IMR-90 (cell line): ENCODE results near the gene RNU2-1. TPM values are rescaled to one million over a fixed set of nuclear protein-coding genes. Genes with fewer than 3 reads are reported as not detected.

Experiments used
- ATAC-seq: fragments of 200-7000 bp; cut with Tn5 transposase; 2 replicates; pipeline ENCODE4 v1.9.1; 2020; ENCODE audit warnings: low read depth, mild to moderate bottlenecking, moderate library complexity
- BruUV-seq: library from RNA; stranded (reverse); fragments of 400-500 nt; replicated peaks from 2 replicates; lab custom pipeline; 2021; lab: Mats Ljungman, UMichigan
- CTCF ChIA-PET: fragments of 300-600 bp; formaldehyde crosslinking; extraction: SDS; loops from one replicate; lab custom pipeline; 2021; ENCODE audit warnings: antibody characterized with exemption; lab: Yijun Ruan, JAX
- POLR2A ChIA-PET: fragments of 300-600 bp; sonication (Branson Sonifier 250); formaldehyde crosslinking; loops from one replicate; lab custom pipeline; 2022; ENCODE audit warnings: antibody characterized with exemption; ENCODE audit not compliant: unreplicated experiment; lab: Charles Lee
- DNase-seq: peaks from one replicate; pipeline ENCODE4 v3.0.0; 2013
- H2AFZ ChIP-seq: replicated peaks from 2 replicates; pipeline ENCODE3; 2013; ENCODE audit warnings: low read length, mild to moderate bottlenecking; ENCODE audit not compliant: poor library complexity
- H2AK5ac ChIP-seq: 2 replicates; pipeline ENCODE4 v1.6.1; 2013; ENCODE audit warnings: low read depth, low read length, inconsistent platforms
- H2AK9ac ChIP-seq: replicated peaks from 2 replicates; pipeline ENCODE3; 2013; ENCODE audit warnings: mild to moderate bottlenecking, low read depth, low read length, moderate library complexity; ENCODE audit not compliant: poor library complexity
- H2BK120ac ChIP-seq: 2 replicates; pipeline ENCODE4 v1.6.1; 2013; ENCODE audit warnings: low read depth, low read length, inconsistent platforms
- H2BK15ac ChIP-seq: 3 replicates; pipeline ENCODE4 v1.6.1; 2013; ENCODE audit warnings: low read depth, low read length, inconsistent platforms
- H2BK20ac ChIP-seq: 2 replicates; pipeline ENCODE4 v1.6.1; 2013; ENCODE audit warnings: low read depth, mild to moderate bottlenecking, inconsistent platforms, low read length, moderate library complexity
- H2BK5ac ChIP-seq: 2 replicates; pipeline ENCODE4 v1.6.1; 2013; ENCODE audit warnings: mild to moderate bottlenecking, low read depth, low read length, inconsistent platforms; ENCODE audit not compliant: poor library complexity, severe bottlenecking
- H3K14ac ChIP-seq: replicated peaks from 2 replicates; pipeline ENCODE4 v1.6.1; 2013; ENCODE audit warnings: low read depth, low read length, inconsistent platforms
- H3K18ac ChIP-seq: 2 replicates; pipeline ENCODE4 v1.6.1; 2013; ENCODE audit warnings: low read depth, low read length, control low read depth
- H3K23ac ChIP-seq: 2 replicates; pipeline ENCODE4 v1.6.1; 2013; ENCODE audit warnings: low read depth, low read length, inconsistent platforms
- H3K27ac ChIP-seq: 2 replicates; pipeline ENCODE4 v1.5.1; 2013; ENCODE audit warnings: mild to moderate bottlenecking, control low read depth, low read length; ENCODE audit not compliant: insufficient read depth
- H3K27me3 ChIP-seq: 2 replicates; pipeline ENCODE4 v1.6.1; 2013; ENCODE audit warnings: low read length; ENCODE audit not compliant: control insufficient read depth, insufficient read depth
- H3K36me3 ChIP-seq: 2 replicates; pipeline ENCODE4 v1.6.1; 2013; ENCODE audit warnings: low read length, mixed read lengths; ENCODE audit not compliant: control insufficient read depth, insufficient read depth
- H3K4ac ChIP-seq: 2 replicates; pipeline ENCODE4 v1.6.1; 2013; ENCODE audit warnings: low read depth, low read length, inconsistent platforms
- H3K4me1 ChIP-seq: 2 replicates; pipeline ENCODE4 v1.6.1; 2013; ENCODE audit warnings: low read length, mixed read lengths; ENCODE audit not compliant: control insufficient read depth, insufficient read depth
- H3K4me2 ChIP-seq: 2 replicates; pipeline ENCODE4 v1.6.1; 2013; ENCODE audit warnings: low read depth, mild to moderate bottlenecking, control low read depth, low read length, moderate library complexity
- H3K4me3 ChIP-seq: 2 replicates; pipeline ENCODE4 v1.5.1; 2013; ENCODE audit warnings: low read depth, mild to moderate bottlenecking, control low read depth, low read length, moderate library complexity; ENCODE audit not compliant: insufficient read depth
- H3K56ac ChIP-seq: 2 replicates; pipeline ENCODE4 v1.6.1; 2013; ENCODE audit warnings: low read length, inconsistent platforms; ENCODE audit not compliant: insufficient read depth; ENCODE audit errors: extremely low read depth
- H3K79me1 ChIP-seq, 2 experiments: 2 replicates each; pipeline ENCODE4 v1.6.1; 2013; ENCODE audit warnings: low read length in 2 of 2, inconsistent platforms in 1 of 2, low read depth in 1 of 2
- H3K9ac ChIP-seq: 2 replicates; pipeline ENCODE4 v1.6.1; 2013; ENCODE audit warnings: low read depth, low read length, control low read depth
- H3K9me1 ChIP-seq: 2 replicates; pipeline ENCODE4 v1.6.1; 2013; ENCODE audit warnings: low read length, inconsistent platforms; ENCODE audit not compliant: insufficient read depth
- H3K9me3 ChIP-seq: 2 replicates; pipeline ENCODE4 v1.6.1; 2013; ENCODE audit warnings: low read length; ENCODE audit not compliant: control insufficient read depth, insufficient read depth
- H4K20me1 ChIP-seq: 2 replicates; pipeline ENCODE4 v1.6.1; 2013; ENCODE audit warnings: low read length, inconsistent platforms; ENCODE audit not compliant: insufficient read depth
- H4K5ac ChIP-seq: 2 replicates; pipeline ENCODE4 v1.6.1; 2013; ENCODE audit warnings: mild to moderate bottlenecking, low read depth, low read length, control low read depth
- H4K8ac ChIP-seq, 2 experiments: 2 replicates each; pipeline ENCODE4 v1.6.1; 2013; ENCODE audit warnings: low read depth in 2 of 2, low read length in 2 of 2, control low read depth in 1 of 2, inconsistent platforms in 1 of 2
- H4K91ac ChIP-seq: 2 replicates; pipeline ENCODE4 v1.6.1; 2013; ENCODE audit warnings: low read depth, low read length, inconsistent platforms; ENCODE audit not compliant: insufficient read depth
- BHLHE40 ChIP-seq: fragments of 150-350 bp; IDR thresholded peaks from 2 replicates; pipeline ENCODE4 v1.6.1; 2016; ENCODE audit warnings: mild to moderate bottlenecking, low read depth, low read length
- CEBPB ChIP-seq: IDR thresholded peaks from 2 replicates; pipeline ENCODE4 v1.6.1; 2012; ENCODE audit warnings: low read depth, low read length, improper control_type of control experiment
- CHD1 ChIP-seq: IDR thresholded peaks from 2 replicates; pipeline ENCODE4 v1.6.1; 2012; ENCODE audit warnings: low read depth, low read length, improper control_type of control experiment
- FOS ChIP-seq: fragments of 150-350 bp; IDR thresholded peaks from 2 replicates; pipeline ENCODE4 v1.6.1; 2016; ENCODE audit warnings: low read depth, low read length
- MAFK ChIP-seq: IDR thresholded peaks from 2 replicates; pipeline ENCODE4 v1.6.1; 2012; ENCODE audit warnings: low read depth, low read length, improper control_type of control experiment
- MAZ ChIP-seq: IDR thresholded peaks from 2 replicates; pipeline ENCODE4 v1.6.1; 2012; ENCODE audit warnings: low read depth, mild to moderate bottlenecking, low read length, improper control_type of control experiment, moderate library complexity, borderline replicate concordance
- MXI1 ChIP-seq: IDR thresholded peaks from 2 replicates; pipeline ENCODE4 v1.6.1; 2012; ENCODE audit warnings: low read depth, mild to moderate bottlenecking, low read length, moderate library complexity, borderline replicate concordance
- NFE2L2 ChIP-seq: fragments of 150-350 bp; IDR thresholded peaks from 2 replicates; pipeline ENCODE4 v1.6.1; 2016; ENCODE audit warnings: low read depth, mild to moderate bottlenecking, low read length
- POLR2A ChIP-seq: IDR thresholded peaks from 2 replicates; pipeline ENCODE4 v1.6.1; 2012; ENCODE audit warnings: mild to moderate bottlenecking, low read depth, low read length
- RAD21 ChIP-seq: IDR thresholded peaks from 2 replicates; pipeline ENCODE4 v1.6.1; 2012; ENCODE audit warnings: low read length, improper control_type of control experiment
- RCOR1 ChIP-seq: IDR thresholded peaks from 2 replicates; pipeline ENCODE4 v1.6.1; 2012; ENCODE audit warnings: mild to moderate bottlenecking, low read length, improper control_type of control experiment; ENCODE audit not compliant: insufficient replicate concordance
- RFX5 ChIP-seq: IDR thresholded peaks from 2 replicates; pipeline ENCODE4 v1.8.0; 2012; ENCODE audit warnings: low read depth, mild to moderate bottlenecking, low read length, moderate library complexity
- SMC3 ChIP-seq: fragments of 150-350 bp; IDR thresholded peaks from 2 replicates; pipeline ENCODE4 v1.6.1; 2016; ENCODE audit warnings: low read depth, mild to moderate bottlenecking, antibody characterized with exemption, low read length, moderate library complexity
- USF2 ChIP-seq: fragments of 150-350 bp; IDR thresholded peaks from 2 replicates; pipeline ENCODE4 v1.6.1; 2017; ENCODE audit warnings: mild to moderate bottlenecking, antibody characterized with exemption, low read length, low read depth
- WGBS, 2 experiments: methylation state at CpG; one replicate each; pipeline versions ENCODE4 v1.1.5 to v1.1.7; 2013; ENCODE audit warnings: missing lambda C conversion rate in 2 of 2; ENCODE audit not compliant: insufficient read length in 1 of 2; ENCODE audit errors: extremely low coverage in 2 of 2; 5-methylcytosine and 5-hydroxymethylcytosine counted together
- dilution Hi-C: fragments of 300-500 bp; cut with HindIII; formaldehyde crosslinking; loops from one replicate; pipeline ENCODE4 v1.14.3; 2018; ENCODE audit warnings: low sequenced_read_pairs; ENCODE audit not compliant: unreplicated experiment
- in situ Hi-C: fragments of 300-500 bp; cut with MboI; formaldehyde crosslinking; loops from 3 replicates; pipeline ENCODE4 v1.14.3; 2019; ENCODE audit warnings: low sequenced_read_pairs, inconsistent platforms, mixed read lengths
- intact Hi-C: fragments of 100-400 bp; cut with micrococcal nuclease; formaldehyde crosslinking; loops from 2 replicates; pipeline ENCODE4 v1.10.0; 2022
- polyA plus RNA-seq, 3 experiments: library from polyadenylated mRNA; depleted of rRNA; stranded (reverse); fragments of >200 nt; gene quantifications; 2 replicates each; pipeline ENCODE4 v1.2.3, GENCODE V29; 2012; ENCODE audit warnings: low replicate concordance in 1 of 3
- total RNA-seq: library from RNA; depleted of rRNA; stranded (reverse); fragments of >200 nt; gene quantifications from 2 replicates; pipeline ENCODE4 v1.2.3, GENCODE V29; 2012
- TF ChIP-seq, protein P1 (sequence below): fragments of 150-350 bp; IDR thresholded peaks from 2 replicates; pipeline ENCODE4 v1.6.1; 2016; ENCODE audit warnings: low read depth, mild to moderate bottlenecking, low read length, moderate library complexity, borderline replicate concordance
- TF ChIP-seq, protein P2 (sequence below): conservative IDR thresholded peaks from 2 replicates; pipeline ENCODE4 v1.5.1; 2012; ENCODE audit warnings: mild to moderate bottlenecking, low read depth, low read length, improper control_type of control experiment

RNU2-1 gene
- total and polyA plus RNA-seq, 2 of the 4 experiments (the other 2 are of a cell fraction): not detected

DNA sequence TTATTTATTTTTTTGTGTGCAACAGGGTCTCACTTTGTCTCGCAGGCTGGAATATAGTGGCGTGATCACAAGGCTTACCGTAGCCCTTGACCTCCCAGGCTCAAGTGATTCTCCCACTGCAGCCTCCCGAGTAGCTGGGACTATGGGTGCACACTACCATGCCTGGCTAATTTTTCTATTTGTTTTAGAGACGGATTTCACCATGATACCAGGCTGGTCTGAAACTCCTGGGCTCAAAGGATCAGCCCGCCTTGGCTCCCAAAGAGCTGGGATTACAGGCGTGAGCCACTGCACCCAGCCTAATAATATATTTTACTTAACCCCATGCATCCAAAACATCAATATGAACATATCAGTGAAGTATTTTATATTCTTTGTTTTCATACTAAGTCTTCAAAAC is 7.4 kb downstream of the RNU2-1 start:
- Histone ChIP-seq H3K27me3 (no peaks in the 10 kb centered on the region), H3K27ac (no peak overlapping the region), H3K9ac (no peak overlapping the region), H2BK120ac (no peak overlapping the region), H3K4ac (no peak overlapping the region), H3K56ac (no peak overlapping the region), H3K9me1 (peaks cover 5% of the 10 kb centered on the region), H3K4me1 (no peaks in the 10 kb centered on the region), H2BK15ac (no peak overlapping the region), H3K4me3 (no peak overlapping the region), H2AK9ac (no peak overlapping the region), H4K8ac (no peak overlapping the region), H3K36me3 (peaks cover 17% of the 10 kb centered on the region), H2AK5ac (no peak overlapping the region), H3K23ac (no peak overlapping the region), H4K91ac (no peak overlapping the region), H3K14ac (no peak overlapping the region), H4K5ac (no peak overlapping the region), H3K18ac (no peak overlapping the region), H3K9me3 (no peaks in the 10 kb centered on the region), H2BK20ac (no peak overlapping the region), H2BK5ac (no peak overlapping the region), H3K4me2 (no peak overlapping the region), H2AFZ (no peak overlapping the region), H3K79me1 (peaks cover 0 to 11% of the 10 kb centered on the region in 2 experiments; a peak in 1 of 4 replicates), H4K20me1 (no peaks in the 10 kb centered on the region; the same call in 1 of the 2 replicates)
- no peak for DNase-seq
- WGBS, 2 experiments: no CpG with 5 or more reads among the region's 7 CpGs
- CTCF ChIA-PET: no interaction called here
- no peak for TF ChIP-seq CHD1
- no peak for TF ChIP-seq FOS
- TF ChIP-seq, protein P1, sequence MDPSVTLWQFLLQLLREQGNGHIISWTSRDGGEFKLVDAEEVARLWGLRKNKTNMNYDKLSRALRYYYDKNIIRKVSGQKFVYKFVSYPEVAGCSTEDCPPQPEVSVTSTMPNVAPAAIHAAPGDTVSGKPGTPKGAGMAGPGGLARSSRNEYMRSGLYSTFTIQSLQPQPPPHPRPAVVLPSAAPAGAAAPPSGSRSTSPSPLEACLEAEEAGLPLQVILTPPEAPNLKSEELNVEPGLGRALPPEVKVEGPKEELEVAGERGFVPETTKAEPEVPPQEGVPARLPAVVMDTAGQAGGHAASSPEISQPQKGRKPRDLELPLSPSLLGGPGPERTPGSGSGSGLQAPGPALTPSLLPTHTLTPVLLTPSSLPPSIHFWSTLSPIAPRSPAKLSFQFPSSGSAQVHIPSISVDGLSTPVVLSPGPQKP: no peak
- TF ChIP-seq RAD21: no peak
- no peak for TF ChIP-seq BHLHE40
- TF ChIP-seq CEBPB: no peak
- no peak for TF ChIP-seq NFE2L2
- no peak for TF ChIP-seq SMC3
- TF ChIP-seq RFX5: no peak
- TF ChIP-seq POLR2A: no peak
- TF ChIP-seq USF2: no peak
- TF ChIP-seq RCOR1: no peak
- TF ChIP-seq MAFK: no peak
- no peak for TF ChIP-seq MAZ
- TF ChIP-seq, protein P2, sequence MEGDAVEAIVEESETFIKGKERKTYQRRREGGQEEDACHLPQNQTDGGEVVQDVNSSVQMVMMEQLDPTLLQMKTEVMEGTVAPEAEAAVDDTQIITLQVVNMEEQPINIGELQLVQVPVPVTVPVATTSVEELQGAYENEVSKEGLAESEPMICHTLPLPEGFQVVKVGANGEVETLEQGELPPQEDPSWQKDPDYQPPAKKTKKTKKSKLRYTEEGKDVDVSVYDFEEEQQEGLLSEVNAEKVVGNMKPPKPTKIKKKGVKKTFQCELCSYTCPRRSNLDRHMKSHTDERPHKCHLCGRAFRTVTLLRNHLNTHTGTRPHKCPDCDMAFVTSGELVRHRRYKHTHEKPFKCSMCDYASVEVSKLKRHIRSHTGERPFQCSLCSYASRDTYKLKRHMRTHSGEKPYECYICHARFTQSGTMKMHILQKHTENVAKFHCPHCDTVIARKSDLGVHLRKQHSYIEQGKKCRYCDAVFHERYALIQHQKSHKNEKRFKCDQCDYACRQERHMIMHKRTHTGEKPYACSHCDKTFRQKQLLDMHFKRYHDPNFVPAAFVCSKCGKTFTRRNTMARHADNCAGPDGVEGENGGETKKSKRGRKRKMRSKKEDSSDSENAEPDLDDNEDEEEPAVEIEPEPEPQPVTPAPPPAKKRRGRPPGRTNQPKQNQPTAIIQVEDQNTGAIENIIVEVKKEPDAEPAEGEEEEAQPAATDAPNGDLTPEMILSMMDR: no peak
- no peak for TF ChIP-seq MXI1
- no peak for ATAC-seq
- in situ Hi-C loops (no loop called here), dilution Hi-C loops (no loop called here), intact Hi-C loops (no loop called here)
- POLR2A ChIA-PET: no interaction called here
- BruUV-seq: no TSS peak
